GM21423 (cell line): ENCODE data around the gene PLTP.
"Not testable (repeated sequence)": the region's sequence is repeated elsewhere in the genome, so short reads cannot be mapped to it uniquely, and the experiment has no call there.

ENCODE experiments used
- ATAC-seq: cut with Tn5 transposase; IDR thresholded peaks from one replicate; pipeline ENCODE4 v1.9.1; 2021; ENCODE audit warnings: mild to moderate bottlenecking, moderate library complexity; ENCODE audit not compliant: unreplicated experiment

PLTP gene

DNA sequence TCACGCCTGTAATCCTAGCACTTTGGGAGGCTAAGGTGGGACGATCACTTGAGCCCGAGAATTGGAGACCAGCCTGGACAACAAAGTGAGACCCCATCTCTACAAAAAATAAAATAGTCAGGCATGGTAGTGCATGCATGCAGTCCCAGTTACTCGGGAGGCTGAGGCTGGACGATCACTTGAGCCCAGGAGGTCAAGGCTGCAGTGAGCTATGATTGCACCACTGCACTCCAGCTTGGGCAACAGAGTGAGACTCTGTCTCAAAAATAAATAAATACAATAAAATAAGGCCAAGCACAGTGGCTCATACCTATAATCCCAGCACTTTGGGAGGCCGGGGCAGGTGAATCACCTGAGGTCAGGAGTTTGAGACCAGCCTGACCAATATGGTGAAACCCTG is 10.6 kb downstream of the PLTP start:
- ATAC-seq, result not testable (repeated sequence)

DNA sequence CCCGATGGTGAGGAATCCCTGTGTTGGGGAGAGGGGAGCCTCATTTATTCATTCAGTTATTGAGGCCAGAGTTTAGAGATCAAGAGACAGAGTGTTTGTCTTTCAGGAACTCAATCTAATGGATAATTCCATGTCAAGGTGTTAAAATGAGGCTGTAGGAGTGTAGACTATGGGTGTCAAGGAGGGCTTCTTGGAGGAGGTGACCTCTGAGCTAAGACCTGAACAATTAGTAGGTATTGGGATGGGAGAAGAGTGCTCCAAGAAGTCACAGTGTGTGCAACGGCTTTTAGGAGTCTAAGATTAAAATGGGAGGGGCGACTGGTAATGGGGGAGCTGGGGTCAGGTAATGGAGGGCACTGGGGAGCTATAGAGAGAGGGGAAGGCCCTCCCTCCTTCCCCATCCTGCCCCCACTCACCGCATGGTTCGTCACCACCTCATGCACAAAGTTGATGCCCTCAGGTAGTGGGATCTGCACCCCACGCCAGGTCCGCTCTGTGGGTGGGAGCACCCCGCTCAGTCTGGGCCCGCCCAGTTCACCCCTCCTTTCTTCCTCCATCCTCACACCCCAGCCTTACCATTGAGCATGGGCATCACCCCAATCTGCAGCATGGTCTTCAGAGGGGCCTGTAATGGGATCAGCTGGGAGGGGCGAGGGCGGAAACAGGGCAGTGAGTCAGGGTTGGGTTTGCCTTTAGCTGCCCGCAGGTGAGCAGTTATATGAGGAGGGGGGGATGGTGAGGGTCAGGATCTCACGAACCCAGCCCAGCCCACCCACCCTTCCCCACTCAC is 12.7 kb downstream of the PLTP start:
- ATAC-seq, result no peak

DNA sequence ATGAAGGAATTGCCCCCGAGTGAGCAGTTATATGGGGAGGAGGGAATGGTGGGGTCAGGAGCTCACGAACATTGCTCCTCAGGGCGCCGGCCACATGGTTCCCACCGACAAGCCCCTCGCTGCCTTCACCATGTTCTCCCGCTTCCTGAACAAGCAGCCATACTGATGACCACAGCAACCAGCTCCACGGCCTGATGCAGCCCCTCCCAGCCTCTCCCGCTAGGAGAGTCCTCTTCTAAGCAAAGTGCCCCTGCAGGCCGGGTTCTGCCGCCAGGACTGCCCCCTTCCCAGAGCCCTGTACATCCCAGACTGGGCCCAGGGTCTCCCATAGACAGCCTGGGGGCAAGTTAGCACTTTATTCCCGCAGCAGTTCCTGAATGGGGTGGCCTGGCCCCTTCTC is 13.7 kb downstream of the PLTP start:
- ATAC-seq, result no peak

DNA sequence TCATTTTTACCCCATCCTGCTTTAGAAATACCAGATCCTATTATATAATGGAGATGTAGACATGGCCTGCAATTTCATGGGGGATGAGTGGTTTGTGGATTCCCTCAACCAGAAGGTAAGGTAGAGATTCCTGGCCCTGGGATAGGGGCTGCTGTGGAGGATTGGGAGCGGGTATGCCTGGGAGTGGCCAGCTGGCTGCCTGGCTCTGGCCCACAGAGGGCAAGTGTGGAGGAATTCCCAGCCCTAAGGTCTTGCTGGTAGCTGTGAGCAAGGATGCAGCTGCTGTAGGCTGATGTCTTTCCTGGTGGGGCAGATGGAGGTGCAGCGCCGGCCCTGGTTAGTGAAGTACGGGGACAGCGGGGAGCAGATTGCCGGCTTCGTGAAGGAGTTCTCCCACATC is 14.3 kb downstream of the PLTP start:
- no peak for ATAC-seq

DNA sequence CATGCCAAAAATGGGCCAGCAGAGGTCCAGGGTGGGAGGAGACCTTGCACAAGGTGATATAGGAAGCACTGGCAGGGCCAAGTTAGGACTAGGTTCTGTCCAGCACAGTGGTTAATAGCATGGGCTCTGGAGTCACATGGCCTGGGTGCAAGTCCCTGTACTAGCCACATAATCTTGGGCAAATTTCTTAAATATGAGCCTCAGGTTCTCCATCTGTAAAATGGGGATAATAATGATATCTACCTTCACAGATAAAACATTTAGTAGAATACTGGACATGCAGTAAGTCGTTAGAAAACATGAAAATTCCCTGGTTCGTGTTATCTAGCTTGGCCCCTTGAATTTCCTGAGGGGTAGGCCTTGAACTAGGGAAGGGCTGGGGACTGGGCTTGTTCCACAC is 14.7 kb downstream of the PLTP start:
- ATAC-seq, result no peak

DNA sequence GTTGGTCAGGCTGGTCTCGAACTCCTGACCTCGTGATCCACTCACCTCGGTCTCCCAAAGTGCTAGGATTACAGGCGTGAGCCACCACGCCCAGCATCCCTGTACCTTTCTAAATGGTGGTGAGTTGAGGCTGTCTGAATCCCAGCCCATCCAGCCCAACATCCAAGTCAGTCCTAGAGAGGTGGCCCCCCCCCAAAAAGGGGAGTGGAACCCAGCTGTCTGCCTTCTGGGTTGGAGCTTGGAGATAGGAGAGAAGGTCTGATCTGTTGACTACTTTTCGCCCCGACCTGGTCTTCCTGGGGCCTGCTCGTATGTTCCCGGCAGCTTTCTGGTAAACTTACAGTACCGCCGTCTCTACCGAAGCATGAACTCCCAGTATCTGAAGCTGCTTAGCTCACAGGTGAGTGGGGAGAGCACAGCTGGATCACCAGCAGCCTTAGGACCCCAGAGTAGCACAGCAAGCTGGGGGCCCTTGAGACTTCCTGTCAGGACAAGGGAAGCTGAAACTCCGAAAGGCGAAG is 15.3 kb downstream of the PLTP start:
- no peak for ATAC-seq

DNA sequence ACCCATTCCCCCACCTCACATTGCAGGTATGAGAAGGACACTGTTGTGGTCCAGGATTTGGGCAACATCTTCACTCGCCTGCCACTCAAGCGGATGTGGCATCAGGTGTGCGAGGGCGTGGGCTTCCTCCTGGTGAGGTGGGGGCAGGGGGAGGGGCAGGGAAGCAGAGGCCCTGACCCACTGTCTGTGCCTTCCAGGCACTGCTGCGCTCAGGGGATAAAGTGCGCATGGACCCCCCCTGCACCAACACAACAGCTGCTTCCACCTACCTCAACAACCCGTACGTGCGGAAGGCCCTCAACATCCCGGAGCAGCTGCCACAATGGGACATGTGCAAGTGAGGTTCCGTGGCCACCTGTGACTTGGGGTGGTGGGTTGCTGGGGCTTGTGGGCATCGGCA is 17.2 kb downstream of the PLTP start:
- no peak for ATAC-seq

DNA sequence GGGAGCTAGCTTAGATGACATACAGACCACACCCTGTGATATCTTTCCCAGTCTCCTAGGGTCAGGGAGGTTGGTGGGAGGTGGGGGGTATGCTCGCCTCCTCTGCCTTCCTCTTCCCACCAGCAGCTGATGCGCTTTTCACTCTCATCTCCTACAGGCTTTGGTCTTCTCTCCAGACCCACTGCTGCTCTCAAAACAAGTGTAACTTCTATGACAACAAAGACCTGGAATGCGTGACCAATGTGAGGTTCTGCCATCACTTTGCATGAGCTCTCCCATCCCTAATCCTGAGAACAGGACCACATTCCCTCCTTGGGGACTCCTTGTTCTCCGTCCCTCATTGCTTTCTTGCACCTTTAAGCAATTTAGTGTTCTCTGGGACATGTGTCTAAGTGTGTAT is 18.1 kb downstream of the PLTP start:
- no peak for ATAC-seq

DNA sequence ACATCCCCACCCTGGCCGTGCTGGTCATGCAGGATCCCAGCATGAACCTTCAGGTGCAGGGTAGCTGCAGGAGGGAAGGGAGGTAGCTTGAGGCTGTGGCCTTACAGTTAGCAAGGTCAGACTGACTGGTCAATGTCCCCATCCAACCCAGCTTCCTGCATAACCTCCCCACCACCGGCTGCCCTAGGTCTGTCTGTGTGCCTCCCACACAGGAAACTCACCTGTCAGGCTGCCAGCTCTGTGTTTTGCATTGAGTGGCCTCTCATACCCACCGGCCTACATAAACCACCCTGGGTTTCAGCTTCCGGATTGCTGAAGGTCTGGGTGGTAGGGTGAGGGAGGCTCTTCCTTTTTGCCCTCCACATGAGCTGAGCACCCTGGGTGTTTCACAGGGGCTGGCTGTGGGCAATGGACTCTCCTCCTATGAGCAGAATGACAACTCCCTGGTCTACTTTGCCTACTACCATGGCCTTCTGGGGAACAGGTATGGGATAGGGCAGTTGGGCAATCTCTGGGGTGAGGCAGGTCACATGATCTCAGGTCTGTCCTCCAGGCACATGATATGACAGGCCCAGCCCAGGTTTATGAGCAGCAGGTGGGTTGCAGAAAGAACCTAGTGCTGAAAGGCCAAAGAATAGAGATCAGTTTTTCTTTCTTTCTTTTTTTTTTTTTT is 19.0 kb downstream of the PLTP start:
- ATAC-seq, result no peak

DNA sequence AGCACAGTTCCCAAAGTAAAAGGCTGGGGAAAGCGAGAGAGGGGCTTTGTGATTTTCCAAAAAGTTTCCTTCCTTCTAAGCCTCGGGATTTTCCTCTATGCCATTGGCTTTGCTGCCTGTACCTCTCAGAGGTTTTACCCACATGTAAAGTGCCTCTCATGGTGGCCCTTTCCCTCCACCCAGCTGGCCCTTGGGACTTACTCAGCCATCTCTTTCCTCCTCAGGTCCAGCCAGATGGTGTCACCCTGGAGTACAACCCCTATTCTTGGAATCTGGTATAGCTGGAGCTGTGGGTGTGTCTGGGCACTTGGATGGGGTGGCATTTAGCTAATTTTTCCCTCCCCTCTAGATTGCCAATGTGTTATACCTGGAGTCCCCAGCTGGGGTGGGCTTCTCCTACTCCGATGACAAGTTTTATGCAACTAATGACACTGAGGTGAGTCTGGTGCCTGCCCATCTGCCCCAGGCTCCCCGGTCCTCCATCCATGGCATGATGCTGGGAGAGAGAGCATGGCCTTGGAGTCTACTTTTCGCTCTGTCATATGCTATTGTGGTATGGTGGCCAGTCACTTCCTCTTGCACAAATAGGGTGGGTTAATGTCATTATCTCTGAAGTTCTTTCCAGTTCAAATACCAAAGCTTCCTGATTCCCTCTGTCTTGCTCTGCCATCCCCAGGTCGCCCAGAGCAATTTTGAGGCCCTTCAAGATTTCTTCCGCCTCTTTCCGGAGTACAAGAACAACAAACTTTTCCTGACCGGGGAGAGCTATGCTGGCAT is 19.7 kb downstream of the PLTP start:
- ATAC-seq, result no peak

DNA sequence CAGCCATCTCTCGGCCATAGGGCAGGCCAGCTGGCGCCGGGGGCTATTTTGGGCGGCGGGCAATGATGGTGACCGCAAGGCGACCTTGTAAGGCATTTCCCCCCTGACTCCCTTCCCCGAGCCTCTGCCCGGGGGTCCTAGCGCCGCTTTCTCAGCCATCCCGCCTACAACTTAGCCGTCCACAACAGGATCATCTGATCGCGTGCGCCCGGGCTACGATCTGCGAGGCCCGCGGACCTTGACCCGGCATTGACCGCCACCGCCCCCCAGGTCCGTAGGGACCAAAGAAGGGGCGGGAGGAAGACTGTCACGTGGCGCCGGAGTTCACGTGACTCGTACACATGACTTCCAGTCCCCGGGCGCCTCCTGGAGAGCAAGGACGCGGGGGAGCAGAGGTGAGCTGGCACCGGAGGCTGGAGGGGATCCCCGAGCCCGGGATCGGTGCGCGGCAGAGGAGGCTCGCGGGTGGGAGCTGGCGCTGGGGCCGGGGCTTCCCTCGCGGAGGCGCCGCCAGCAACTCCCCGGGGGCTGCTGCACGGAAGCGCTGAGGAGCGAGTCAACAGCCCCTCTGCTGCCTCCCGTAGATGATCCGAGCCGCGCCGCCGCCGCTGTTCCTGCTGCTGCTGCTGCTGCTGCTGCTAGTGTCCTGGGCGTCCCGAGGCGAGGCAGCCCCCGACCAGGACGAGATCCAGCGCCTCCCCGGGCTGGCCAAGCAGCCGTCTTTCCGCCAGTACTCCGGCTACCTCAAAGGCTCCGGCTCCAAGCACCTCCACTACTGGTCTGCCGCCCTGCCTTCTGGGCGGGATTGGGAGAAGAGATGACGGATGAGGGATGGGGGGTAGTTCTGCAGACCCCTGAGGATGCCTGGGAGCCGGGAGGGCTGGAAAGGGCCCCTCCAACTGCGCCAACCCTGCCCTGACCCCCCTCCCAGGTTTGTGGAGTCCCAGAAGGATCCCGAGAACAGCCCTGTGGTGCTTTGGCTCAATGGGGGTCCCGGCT is 20.7 kb downstream of the PLTP start, which contains the start of the genes CTSA and NEURL2:
Gene CTSA, plus strand, starts transcription at position 351 of the 999 bp plus-strand sequence. Its CDS starts 234 bp downstream, at position 585.
Gene NEURL2, minus strand, starts transcription at position 224 of the 999 bp plus-strand sequence. Its CDS starts 217 bp downstream, at position 7.
- peak; percentile 74 for ATAC-seq

DNA sequence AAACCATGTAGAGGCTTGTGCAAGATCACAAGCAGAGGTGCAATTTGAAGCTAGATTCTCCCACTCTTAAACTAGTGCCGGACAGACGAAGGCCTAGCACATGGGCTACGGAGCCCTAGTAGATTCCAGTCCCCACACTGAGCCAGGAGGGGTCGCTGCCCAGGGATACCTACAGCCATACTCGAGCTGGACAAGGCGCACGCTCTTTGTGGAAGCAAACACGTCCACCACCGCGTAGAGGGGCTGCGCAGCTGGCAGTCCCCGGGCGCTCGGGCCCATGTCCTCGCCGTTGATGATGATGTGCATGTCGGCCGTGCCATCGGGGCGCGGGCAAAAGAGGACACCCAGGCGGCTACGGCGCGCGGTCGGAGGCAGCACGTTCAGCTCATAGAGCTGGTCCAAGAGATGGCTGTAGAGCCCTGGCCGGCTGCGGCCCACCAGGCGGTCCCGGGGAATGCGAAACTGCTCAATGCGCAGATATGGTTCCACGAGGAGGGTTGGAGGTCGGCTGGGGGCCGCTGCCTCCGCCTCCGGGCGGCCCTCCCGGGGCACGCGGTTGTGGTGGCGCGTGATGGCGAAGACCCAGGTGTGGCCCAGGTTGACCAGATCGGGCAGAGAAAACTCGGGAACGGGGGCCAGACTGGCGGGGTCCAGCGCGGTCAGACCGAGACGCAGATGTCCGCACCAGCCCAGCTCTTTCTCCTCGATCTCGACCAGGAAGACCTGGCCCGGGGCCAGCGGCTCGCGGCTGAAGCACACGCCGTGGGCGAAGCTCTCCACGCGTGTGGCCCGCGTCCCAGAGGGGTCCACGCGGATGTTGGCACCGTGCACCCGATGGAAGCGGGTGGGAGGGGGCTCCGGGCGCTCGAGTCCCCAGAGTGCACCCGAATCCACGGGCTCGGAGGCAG is 21.6 kb downstream of the PLTP start:
- ATAC-seq, result peak; percentile 14

DNA sequence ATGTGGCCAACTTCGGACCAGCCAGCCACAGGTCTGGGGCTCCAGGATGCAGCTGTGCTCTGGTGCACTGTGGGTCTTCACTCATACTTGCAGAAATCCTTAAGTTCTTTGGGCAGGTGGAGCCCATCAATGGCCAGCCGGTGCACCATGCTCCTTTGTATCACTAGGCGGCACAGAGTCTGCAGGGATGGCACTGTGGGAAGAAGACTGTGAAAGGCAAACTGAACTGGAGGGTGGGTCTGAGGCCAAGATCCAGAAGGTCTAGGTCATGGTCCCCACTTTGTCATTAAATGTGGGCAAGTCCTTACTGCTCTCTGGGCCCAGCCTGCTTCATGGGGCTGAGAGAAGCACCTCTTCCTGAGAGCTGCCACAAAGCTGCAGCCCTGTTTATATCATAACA is 23.3 kb downstream of the PLTP start:
- no peak for ATAC-seq

DNA sequence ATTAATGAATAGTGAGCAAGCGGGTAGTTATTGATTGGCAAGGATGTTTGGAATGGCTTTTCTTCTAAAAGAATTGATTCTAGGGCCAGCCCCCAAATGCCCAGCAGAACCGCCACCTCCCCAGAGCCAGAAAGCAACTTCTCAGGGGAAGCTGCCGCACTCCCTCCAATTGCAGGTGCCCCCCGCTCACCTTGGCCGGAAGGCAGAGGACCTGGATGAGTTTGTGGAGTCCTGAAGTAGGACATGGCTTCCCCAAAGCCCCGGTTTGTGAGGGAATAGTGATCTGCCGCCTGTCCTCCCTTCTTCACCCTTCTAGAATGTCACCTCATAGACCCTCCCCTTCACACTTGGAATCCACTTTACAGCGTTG is 24.6 kb downstream of the PLTP start, which contains the start of gene SPATA25:
Gene SPATA25, minus strand, starts transcription at position 277 of the 370 bp plus-strand sequence. Its CDS starts 32 bp downstream, at position 245.
- no peak for ATAC-seq

DNA sequence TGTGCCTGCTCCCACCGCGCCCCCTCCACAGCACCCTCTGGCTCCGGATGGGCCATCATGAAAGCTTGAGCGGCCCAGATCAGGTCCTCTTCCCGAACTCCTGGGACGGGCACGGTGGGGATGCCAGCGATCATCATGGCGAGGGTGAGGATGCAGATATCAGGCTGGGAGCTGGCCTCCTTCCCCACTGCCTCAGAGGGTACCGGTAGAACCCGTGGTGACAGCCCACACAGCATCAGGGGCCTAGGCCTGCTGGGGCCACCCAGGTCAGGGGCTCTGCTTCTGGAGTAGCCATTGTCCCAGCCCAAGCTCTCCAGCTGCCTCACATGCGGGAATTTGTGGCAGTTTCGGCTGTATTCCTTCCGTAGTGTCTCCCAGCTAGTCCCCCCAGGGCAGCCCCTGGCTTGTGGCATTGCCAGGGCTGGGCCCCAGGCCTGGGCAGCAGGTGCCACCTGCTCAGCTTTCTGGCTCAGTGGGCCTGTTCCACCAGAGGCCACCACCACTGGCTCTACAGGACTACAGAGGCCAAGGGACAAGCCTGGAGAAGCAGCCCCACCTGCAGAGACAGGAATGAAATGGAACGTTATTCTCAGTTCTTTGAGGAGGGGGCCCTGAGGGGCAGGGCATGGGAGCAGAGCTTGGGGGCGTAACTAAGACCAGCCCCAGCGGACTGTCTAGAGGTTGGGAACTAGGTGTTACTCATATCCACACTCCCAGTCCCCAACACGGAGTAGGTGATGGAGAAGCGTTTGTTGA is 25.2 kb downstream of the PLTP start:
- ATAC-seq, result no peak

DNA sequence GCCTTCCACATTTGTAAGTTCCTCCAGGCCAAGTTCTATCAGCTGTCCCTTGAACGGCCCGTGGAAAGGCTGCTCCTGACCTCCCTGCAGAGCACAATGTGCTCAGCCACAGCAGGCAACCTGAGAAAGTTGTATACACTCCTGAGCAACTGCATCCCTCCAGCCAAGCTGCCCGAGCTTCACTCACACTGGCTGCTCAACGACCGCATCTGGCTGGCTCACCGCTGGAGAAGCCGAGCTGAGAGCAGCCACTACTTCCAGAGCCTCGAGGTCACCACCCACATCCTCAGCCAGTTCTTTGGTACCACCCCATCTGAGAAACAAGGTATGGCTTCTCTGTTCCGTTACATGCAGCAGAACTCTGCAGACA is 28.9 kb downstream of the PLTP start:
- ATAC-seq, result no peak

DNA sequence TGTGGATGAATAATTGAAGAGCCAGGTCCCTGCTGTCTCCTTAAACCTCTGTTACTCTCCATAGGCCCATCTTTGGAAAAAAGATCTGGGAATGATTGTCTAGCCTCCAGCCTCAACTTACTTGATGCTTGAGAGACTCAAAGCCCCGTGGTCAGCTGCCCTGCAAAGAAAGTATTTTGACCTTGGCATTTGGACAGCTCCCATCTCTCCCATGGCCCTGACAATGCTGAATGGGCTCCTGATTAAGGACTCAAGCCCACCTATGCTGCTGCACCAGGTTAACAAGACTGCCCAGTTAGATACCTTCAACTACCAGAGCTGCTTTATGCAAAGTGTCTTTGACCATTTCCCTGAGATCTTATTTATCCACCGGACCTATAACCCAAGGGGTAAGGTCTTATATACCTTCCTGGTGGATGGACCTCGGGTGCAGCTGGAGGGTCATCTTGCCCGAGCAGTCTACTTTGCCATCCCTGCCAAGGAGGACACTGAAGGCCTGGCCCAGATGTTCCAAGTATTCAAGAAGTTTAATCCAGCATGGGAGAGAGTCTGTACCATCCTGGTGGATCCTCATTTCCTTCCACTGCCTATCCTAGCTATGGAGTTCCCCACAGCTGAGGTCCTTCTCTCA is 29.4 kb downstream of the PLTP start:
- no peak for ATAC-seq
